ENCODE results near the gene GPD2.

GPD2 gene

GRCh38 chr2:156437272-156437930 lies 1.2 kb downstream of the GPD2 start:
- no peak for DNase-seq

- no peak for DNase-seq
Measured at GRCh38 chr2:156437931-156438410, 1.8 kb downstream of the GPD2 start.

- DNase-seq, result no peak
Measured at GRCh38 chr2:156443089-156443488, 6.9 kb downstream of the GPD2 start.

DNA sequence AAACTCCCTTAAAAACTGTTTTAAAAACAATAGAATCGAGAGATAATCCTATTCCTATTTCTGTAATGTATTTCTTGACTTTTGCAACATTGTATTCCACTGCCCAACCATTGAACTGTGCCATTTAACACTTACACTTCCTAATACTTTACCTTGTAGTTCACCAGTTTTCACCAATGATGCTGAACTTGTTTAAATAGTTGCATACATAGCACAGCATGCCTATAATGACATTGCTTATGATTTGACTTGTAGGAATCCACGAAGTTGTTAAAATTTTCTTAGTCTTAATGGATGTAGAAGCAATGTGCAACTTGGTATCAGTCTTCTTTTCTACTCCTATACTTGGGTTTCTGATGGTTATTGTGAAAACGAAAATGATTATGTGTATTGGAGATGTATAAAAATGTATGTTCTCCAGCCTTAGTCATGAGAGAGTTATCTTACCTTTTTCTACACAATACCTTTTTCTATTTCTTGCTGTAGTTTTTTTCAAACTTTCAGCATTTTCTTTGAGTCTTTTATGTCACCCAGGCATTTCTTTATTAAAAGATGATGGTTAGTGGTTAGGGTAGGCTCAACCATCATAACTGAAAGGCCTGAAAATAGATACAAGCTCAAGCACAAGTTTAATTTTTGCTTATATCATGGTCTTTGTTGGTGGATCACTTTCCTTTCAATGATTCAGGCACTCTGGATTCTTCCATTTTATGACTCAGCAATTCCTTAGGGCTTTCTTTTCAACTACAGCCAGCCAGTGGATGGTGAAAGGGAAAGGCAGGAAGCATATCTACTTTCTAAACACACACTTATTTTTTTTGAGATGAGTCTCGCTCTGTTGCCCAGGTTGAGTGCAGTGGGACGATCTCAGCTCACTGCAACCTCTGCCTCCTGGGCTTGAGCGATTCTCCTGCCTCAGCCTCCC lies 9.4 kb downstream of the GPD2 start:
- no peak for DNase-seq

- no peak for DNase-seq
Measured at GRCh38 chr2:156447761-156448160, 11.6 kb downstream of the GPD2 start.

- no peak for DNase-seq
Measured at GRCh38 chr2:156448766-156449165, 12.6 kb downstream of the GPD2 start.

DNA sequence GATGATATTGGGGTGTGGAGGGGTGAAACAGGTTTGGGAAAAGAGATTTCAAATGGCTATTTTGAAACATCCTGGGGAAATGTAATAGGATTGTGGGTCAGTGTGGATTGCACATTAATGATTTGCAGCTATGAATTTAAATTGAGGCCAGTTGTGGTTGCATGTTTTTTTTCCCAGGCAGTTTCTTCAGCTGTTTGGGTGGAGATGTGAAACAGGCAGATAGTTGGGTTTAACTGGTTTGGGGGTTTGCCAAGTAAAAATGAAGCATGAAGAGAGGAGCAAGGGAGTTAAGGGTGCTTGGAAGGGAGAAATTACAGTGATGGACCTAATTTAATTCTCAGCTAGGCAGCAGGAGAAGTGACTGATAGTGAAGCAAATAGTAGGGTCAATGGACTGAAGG lies 16.8 kb downstream of the GPD2 start:
- no peak for DNase-seq

DNA sequence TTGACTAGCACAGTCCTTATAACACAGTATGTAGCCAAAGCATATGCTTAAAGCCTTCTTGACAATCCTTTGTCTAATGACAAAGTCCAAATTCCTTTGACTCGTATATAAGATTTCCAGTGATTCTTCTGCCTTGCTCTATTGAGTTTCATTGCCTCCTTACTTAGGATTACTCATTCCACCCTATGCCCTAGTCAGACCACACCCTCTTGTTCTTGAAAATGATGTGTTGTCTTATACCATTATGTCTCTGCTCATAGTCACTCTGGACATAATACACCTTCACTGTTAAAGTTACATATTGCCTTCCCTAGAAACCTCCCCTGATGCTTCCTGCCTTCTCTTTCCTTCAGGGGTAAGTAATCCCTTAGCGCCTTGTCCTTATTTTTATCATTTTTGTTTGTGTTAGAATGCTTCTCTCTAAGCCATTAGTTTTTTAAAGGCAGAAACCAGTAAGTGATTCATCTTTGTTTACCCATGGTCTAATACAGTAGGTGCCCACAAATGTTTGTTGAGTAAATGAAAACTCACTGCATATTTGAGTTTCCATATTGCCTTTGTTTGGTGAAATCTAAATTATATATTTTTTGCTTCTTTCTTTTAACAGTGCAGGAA lies 19.3 kb downstream of the GPD2 start:
- DNase-seq, result no peak

DNA sequence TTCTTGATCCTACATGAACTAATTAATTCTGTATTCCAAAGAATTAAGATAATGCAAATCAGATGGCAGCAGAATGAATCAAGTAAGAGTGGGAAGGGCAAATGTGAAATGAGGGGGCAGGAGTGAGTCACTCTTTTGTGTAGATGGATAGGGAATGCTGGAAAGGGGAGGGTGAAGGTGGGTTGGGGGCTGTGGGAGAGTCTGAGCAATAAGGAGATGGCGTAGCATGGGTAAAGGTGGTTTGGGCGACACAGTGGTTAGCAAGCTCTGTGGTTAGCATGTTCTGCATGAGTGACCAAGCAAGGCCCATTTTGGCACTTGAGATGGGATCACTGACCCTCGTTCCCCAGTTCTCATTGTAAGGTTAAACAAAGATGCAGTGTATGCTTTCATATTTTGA lies 20.4 kb downstream of the GPD2 start:
- no peak for DNase-seq

DNA sequence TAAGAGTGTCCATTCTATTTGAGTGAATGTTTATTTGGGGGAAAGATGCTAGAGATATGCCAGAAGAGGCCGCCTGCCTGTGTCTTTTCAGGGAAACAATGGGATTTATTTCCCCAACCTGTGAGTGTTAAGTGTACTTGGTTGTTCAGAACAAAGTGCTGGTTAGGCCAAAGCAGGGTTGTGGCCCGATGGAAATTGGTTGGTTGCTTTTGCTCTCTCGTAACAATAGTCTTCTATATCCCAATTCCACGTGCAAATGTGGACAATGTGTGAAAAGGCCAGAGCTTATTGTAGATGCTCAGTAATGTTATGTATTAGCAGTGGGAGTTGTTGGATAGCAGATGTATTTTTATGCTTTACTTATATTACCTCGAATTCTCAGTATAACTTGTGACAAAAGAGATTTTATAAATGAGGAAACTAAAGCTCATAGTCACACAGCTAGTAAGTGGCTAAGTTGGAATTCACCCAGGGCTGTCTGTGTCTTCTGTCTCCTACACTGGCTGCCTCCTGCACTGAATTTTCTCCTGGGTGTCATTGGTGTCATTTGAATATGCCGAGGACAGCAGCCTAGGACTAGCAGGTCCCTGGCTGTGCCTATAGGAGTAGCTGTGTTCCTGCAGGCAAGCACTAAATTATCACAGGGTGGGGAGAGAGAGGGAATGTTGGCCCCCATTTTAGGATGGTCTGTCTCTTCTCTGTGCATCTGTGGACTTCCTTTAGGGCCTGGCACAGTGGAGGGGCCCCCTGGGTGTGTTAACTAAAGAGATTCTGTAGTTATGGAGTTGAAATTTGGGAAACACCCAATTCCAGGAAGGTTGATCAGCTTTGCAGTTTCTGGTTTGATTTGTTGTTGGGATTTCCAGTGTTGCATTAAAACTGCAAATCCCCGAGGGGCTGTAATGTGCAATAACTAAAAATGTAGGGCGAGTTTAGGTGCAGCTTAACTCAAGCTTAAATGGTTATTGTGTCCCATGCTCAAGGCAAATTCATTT lies 21.6 kb downstream of the GPD2 start:
- DNase-seq, result no peak

- no peak for DNase-seq
Measured at GRCh38 chr2:156459720-156460119, 23.5 kb downstream of the GPD2 start.

DNA sequence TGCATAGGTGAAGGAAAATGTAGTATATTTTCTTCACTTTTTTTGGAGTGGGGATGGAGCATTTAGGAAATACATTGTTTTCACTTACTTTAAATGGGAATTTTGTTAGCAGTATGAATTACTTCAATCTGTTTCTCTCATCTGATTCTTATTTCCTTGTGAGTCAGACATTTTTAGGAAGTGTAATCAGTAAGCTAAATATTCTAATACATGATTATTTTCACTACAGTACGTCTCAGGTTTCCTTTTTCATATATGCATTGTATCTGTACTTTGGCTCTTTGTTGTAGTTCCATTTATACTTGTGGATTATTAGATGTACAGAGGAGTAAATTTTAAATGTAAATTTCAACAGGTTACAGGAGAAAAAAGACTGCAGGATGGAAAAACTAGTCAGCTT lies 27.9 kb downstream of the GPD2 start:
- DNase-seq, result no peak

DNA sequence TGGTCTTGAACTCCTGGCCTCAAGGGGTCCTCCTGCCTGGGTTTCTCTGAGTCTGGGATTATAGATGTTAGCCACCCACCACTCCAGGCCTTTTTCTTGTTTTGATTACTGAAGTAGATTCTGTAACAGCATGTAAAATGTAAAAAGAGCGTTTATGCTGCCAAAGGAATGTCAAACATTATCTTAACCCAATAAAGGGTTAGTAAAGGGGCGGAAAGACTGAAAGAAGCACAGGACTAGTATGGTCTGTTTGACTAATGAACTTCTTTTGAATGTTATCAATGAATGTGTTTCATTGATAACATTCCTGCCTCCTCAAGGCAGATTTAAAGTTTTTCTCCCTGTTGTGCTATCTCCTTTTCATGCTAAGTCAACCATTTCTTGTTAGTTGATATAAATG lies 29.4 kb downstream of the GPD2 start:
- no peak for DNase-seq

DNA sequence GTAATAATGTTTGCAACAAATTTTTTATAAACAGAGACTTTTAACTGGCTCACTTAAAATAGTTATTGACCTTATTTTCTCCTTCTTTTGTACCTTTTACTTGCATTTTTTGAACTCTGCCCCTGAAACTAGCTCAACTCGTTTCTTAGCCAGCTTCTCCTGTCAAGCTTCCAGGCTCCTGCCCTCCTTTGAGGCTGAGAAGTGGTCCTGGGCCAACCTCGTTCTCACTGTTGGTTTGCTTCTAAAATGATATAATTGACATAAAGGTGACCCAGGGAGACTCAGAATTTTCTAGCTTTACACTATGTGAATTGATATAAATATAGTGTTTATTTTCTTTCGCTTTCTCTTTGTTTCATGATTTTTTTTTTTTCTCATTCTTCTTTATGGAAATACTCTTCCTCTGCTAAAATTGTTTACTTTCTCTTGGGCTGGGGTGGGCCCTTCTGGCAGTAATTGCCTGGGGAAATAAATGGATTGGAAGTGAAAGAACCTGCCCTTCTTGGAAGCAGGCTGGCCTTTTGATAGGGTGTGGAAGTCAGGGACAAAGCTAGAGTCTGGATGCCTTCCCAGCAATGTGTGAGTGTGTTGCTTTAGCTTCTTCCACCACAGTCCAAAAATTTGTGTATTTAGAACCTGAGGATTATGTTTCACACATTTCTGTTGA lies 30.7 kb downstream of the GPD2 start:
- DNase-seq, result no peak

DNA sequence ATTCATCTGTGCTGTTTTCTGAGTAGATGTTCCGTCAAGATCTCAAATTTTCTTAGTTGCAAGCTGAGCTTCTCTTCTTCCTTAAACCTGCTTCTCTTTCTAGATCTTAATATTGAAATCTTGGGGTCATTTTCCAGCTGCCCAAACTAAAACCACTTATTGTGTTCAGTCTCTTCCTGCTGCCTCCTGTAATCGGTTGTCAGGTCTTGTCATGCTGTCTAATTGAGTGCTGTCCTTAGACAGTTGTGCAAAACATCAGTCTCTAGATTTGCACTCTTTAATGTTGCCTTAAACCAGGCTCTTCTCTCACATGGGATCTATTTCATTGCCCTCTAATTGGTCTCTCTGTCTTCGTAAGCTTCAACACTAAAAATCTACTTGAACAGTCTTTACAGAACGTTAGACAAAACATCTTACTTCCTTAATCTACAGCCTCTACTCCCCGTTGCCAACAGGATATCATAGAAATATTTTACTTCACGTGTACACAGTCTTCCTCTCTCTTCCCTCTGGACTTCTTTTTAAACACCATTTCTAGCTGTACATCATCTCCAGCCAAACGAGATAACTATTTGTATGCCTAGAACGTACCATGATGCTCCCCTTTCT lies 34.9 kb downstream of the GPD2 start:
- no peak for DNase-seq

DNA sequence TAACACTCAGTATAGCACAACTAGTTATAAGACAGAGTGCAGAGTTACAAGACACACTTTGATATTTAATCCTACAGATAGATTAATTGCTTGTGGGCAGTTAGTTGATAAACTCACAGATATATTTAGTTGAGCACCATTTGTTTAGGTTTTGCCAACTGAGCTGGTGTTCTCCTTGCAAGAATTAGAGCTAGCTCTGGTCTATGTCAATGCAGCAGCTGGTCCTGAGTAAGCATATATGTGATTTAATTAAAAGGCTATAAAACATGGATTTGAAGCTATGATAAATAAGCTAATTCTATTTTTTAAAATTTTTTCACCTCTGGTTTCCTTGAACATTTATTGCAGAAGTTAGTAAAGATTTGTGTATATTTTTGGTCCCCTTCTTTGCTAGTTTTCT lies 35.6 kb downstream of the GPD2 start:
- DNase-seq, result no peak

- no peak for DNase-seq
Measured at GRCh38 chr2:156472686-156473085, 36.5 kb downstream of the GPD2 start.

- no peak for DNase-seq
Measured at GRCh38 chr2:156473445-156473844, 37.3 kb downstream of the GPD2 start.

DNA sequence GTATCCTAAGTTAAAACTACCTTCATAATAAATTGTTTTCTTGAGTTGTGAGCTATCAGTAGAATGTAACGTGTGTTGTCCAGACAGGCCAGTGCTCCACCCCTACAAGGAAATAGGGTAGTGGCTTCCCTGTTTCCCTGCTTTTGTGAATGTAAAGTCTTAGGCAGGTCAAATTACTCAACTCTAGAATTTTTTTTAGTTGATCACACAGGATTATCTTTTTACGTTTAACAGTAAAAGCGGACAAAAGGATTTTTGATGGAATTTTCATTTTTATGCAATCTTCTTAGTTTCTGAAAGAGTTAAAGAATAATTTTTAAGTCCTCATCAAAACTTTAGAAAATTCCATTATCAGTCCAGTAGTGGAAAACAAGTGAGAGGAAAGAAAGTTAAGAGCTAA lies 38.2 kb downstream of the GPD2 start:
- no peak for DNase-seq

GRCh38 chr2:156476021-156476849 lies 40.1 kb downstream of the GPD2 start:
- no peak for DNase-seq

- no peak for DNase-seq
Measured at GRCh38 chr2:156476850-156477206, 40.6 kb downstream of the GPD2 start.
